Measurements from ENCODE around the gene AGAP5. TPM values are rescaled to one million over a fixed set of nuclear protein-coding genes. Genes with fewer than 3 reads are reported as not detected.
A peak's percentile ranks its signal among the peaks of the same experiment; 100 is the strongest.
"Not testable (repeated sequence)": the region's sequence is repeated elsewhere in the genome, so short reads cannot be mapped to it uniquely, and the experiment has no call there.

AGAP5 gene
- total RNA-seq, result 1.9 and 2.1 TPM in 2 replicates

DNA sequence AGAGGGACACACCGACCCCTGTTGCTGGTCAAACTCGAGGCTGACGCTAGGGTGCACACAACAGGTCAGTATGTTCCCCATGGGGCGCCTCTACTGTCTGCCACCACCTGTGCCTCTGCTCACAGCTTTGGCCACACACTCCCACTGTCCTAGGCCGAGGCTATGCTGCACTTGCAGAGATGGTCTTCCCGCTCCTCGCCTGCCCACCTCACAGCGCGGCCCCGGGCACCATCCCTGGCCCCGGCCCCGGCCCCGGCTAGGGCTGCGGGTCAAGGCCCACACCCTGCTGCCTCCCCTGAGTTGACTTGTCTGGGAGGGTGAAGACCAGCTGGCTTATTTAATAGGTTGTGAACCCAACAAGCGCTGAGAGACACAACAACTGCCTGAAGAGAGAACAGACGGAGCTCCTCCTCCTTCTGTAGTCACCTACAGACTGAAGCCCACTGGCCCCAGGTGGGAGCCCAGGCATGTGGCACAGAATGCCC is at the start of gene AGAP5:
Gene AGAP5, minus strand, starts transcription at position 435 of the 485 bp plus-strand sequence. Its CDS starts 354 bp downstream, at position 81.
- not testable (repeated sequence) for DNase-seq

DNA sequence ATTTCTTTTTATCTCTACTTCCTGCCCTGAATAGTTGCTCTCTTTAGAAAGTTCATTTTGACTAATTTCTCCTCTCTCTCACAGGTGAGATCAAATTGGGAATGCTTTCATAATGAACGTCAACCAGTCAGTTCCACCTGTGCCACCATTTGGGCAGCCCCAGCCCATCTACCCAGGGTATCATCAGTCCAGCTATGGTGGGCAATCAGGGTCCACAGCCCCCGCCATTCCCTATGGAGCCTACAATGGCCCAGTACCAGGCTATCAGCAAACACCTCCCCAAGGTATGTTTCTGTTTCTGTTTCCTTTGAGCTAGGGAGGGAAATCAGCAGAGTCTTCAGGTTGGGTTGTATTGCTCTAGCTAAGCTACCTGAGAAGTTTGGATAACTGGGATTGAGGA is 48.8 kb upstream of the AGAP5 start:
- DNase-seq, result no peak

DNA sequence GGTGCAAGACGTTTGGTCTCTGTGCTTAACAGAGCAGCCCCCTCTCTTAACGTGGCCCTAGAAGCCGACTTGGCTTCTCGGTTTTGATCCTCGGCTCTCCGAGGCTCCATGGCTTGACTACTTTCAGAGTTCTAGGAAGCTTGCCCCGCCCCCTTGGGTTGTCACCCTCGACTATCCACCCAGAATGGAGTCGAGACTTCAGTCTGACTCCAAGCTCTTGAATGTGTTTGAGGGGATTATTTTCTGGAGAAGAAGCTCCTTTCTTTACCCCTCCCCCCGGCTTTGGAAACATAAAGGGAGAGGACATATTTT is 46.7 kb upstream of the AGAP5 start:
- peak; percentile 74 for DNase-seq

DNA sequence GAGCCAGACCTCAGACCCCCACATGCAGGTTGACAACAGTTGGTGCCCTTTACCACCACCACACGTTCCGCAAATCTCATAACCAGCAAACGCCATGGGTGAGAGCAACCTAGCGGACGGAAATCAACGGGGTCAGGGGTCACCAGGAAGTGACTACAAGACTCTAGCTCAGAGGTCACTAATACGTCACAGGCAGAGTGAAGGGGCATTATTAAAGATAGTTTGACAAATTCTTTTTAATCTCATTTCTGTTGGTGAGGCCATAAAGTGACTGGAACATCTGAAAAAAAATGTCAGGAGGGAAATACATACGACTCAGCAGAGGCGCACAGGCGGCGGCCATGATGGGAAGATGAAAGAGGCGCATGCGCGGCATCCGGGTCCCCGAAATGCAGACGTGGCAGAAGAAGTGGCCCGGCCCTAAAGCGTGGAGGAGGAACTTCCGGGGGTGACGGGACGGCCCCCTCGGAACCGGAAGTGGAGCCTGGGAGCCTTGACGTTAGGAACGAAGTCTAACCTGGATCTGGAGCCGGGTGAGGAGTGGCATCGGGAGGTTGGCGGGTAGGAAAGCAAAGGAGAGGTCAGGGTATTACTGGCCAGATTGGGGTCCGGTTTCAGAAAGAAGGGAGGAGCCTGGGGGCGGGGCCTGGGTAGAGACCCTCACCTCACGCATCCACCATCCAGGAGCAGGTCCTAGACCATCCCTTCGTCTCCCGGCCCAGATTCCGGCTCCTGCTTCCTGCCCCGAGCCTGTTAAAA is 46.2 kb upstream of the AGAP5 start, which contains the start of gene SEC24C:
Gene SEC24C, plus strand, starts transcription at position 468 of the 759 bp plus-strand sequence. CDS start 2,461 bp downstream, outside the sequence.
- peak; percentile 97 for DNase-seq

DNA sequence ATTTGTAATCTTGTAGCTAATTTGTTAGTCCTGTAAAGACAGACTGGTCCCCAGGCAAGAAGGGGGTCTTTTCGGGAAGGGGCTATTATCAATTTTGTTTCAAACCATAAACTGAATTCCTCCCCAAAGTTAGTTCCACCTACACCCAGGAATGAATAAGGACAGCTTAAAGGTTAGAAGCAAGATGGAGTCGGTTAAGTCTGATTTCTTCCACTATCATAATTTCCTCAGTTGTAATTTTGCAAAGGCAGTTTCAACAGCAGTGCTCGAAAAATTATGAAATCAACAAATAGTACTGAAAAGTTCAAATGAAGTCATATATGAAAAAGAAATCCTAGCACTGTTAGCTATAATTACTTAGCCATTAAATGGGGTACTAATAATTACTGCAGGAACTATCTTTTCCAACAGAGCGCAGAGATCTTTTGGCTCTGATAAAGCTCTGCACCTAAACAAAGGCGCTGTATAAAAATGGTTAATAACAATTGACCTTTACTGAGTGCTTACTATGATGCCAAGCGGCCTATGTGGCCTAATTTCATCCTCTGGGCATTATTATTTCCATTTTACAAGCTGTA is 45.5 kb upstream of the AGAP5 start:
- no peak for DNase-seq

DNA sequence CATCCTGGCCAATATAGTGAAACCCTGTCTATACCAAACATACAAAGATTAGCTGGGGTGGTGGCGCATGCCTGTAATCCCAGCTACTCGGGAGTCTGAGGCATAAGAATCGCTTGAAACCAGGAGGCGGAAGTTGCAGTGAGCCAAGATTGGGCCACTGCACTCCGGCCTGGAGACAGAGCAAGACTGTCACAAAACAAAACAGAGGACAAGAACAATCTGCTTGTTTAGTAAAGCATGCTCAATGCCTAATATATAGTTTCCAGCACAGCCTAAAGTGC is 44.5 kb upstream of the AGAP5 start:
- no peak for DNase-seq

DNA sequence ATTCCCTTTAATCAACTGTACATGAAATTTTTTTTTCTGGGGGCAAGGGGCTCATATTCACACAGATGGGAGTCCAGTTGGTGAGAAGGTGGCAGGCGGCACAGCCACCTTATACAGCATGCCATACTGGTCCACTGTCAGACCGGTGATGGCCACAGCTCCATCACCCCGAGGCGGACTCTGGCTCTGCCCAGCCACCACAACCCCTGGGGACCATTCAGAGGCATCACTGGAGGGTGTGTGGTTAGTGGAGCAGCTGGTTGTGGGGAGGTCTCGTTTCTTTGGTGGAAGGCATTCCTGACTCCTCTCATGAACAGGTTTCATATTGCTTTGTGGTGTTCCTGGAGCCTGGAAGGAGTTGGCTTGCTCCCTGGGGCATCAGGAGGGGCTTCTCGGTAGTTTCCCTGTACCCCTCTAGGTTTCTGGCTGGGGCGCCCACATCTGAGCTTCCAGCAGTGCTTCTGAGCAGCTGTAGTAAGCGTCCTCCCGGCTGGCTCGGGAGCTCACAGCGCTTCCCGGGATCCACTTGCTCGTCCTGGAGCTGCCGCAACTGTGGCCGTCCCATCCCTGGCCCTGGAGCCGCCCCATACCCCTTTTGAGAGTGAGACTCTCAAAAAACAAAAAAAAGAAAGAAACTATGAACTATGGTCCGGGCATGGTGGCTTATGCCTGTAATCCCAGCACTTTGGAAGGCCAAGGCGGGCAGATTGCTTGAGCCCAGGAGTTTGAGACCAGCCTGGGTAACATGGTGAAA is 42.8 kb upstream of the AGAP5 start:
- DNase-seq, result not testable (repeated sequence)

DNA sequence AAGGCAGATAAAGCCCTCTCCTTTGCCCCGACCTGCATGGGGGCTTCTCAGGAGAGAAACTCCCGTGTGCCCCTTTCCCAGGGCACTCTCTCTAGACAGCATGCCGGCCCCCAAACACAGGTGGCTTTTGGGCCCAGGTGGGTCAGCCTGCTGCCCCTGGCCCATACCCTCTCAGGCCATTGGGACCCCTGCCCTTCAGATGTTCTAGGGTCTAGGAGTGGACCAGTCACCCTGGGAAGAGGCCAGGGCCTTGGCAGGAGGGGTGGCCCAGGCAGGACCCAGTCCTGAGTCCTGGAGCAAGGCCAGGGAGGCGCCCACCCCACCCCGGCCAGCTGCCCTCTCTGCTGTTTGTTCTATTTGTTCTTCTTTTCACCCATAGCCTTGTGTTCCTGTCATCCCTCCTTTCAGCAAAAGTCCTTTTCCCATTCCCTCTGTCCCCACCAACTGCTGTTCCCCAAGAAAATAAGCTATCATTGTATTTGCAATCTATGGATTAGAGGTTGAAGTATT is 36.9 kb upstream of the AGAP5 start:
- no peak for DNase-seq

DNA sequence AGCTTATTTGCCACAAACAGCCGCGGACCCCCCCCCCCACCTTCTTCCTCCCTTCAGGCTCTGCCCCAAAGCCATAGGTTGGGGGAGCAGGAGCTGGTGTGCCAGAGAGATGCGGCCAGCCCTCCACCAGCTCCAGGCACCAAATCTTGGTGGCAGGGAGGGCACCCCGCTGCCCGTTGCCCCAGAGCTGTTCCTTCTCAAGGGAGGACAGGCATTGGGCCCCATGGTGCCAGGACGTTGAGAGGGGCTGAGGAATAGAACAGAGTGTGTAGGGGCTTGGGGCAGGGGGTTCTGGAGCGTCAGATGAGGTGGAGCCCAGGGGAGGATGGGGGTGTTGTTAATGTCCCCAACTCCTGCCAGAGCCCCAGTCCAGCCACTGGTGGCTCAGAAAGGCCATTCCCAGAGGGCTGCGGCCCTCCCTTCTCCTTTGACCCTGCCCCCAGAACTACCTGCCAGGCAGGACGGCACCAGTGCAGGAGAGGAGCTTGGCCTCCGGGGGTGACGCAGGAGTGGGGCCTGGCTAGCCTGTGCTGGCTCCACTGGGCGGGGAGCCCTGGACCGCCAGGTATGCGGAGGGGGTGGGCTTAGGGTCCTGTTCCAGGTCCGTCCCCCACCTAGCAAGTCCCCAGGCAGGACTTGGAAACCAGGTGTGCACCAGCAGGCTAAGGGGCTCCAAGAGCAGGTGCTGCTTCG is 36.3 kb upstream of the AGAP5 start:
- no peak for DNase-seq

DNA sequence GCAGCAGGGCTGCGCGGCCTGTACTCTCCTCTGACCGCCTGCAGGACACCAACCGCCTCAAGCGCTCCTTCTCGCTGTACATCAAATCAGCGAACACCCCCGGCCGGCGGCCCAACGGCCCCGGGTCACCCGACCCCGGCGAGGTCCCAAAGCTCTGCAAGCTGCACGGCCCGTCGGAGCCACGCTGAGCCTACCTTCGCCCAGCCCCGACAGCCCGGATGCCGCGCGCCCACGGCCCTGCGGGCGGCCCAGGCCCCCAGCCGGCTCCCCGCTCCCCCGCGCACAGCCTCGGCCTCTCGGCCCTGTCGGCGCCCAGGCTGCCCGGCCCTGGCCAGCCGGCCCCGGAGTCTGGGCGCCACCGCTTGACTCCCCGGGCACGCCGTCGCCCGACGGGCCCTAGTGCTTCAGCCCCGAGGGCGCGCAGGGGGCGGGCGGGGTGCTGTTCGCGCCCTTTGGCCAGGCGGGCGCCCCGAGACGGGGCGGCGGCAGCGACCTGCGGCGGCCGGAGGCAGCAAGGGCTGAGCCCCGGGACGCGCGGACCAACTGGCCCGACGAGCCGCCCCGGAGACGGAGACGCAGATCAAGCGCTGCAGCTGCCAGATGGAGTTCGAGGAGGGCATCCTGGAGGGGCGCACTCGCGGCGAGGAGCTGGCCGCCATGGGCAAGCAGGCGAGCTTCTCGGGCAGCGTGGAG is 35.2 kb upstream of the AGAP5 start:
- DNase-seq, result no peak

DNA sequence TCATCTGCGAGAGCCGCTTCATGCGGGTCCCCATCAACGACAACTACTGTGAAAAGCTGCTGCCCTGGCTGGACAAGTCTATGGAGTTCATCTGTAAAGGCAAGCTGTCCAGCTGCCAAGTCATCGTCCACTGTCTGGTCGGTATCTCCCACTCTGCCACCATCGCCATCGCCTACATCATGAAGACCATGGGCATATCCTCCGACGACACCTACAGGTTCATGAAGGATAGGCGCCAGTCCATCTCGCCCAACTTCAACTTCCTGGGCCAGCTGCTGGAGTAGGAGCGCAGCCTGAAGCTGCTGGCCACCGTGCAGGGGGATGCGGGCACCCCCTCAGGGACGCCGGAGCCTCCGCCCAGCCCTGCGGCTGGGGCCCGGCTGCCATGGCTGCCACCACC is 34.5 kb upstream of the AGAP5 start:
- DNase-seq, result no peak

DNA sequence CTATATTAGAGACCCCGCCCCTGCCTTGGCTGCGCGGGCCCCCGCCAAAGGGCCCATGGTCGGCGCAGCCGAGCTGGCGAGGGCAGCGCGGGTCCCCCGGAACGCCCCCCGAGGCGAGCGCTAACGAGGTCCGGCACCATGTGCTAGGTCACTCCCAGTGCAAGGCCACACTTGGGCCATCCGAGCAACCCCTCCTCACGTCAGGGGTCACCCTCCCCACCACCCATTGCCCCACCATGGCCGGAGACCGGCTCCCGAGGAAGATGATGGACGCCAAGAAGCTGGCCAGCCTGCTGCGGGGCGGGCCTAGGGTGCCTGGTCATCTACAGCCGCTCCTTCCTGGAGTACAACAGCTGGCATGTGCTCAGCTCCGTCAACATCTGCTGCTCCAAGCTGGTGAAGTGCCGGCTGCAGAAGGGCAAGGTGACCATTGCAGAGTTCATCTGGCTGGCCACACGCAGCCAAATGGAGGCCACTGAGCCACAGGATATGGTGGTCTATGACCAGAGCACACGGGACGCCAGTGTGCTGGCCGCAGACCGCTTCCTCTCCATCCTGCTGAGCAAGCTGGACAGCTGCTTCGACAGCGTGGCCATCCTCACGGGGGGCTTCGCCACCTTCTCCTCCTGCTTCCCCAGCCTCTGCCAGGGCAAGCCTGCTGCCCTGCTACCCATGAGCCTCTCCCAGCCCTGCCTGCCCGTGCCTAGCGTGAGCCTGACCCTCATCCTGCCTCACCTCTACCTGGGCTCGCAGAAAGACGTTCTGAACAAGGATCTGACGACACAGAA is 33.9 kb upstream of the AGAP5 start:
- no peak for DNase-seq

DNA sequence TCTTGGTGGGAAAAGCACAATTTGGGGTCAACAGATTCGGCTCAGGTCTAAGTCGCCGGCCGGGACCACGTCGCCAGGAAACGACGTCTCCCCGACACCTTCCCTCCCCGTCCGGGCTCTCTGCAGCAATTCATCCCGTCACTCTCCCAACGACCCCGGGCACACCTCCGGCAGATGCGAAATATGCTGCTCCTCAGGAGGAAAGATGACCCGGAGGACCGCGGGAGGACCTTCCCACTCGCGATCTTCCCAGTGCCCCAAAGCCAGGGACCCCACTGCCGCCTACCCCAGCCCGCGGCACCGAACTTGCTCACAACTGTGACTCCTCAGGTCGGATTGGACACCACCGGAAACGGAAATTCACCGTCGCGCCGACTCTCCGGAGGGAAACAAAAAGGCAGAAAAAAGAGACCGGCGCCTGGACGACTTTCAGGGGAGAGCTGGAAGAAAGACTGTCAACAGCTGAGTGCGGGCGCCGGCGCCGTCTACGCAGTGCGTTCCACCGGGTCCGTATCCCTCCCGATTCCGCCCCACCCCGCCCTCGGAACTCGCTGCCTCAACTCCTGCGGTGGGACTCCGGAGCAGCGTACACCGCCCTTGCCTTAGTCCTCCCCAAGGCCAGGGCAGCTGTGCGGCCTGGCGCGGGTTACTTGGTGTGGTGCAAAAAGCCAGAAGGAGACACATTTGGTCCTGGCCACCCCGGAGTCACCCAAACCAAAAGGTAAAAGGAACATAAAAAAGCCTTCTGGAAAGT is 32.4 kb upstream of the AGAP5 start:
- peak; percentile 91 for DNase-seq

DNA sequence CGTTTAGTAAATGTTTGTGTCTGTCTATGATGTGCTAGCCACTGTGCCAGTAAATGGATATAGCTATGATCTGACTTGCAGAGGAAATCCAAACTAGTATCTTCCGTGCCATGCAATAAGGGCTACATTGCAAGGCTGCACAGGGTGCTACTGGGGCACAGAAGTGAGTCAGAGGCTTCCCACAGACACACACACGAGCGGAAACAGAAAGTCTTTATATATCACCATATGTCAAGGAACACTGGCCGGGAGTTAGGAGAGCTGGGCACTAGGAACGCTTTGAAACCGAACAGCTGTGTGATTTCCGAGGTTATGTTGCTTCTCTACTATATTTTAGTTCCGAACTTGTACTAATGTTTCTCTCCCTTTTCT is 31.9 kb upstream of the AGAP5 start:
- DNase-seq, result peak; percentile 58

DNA sequence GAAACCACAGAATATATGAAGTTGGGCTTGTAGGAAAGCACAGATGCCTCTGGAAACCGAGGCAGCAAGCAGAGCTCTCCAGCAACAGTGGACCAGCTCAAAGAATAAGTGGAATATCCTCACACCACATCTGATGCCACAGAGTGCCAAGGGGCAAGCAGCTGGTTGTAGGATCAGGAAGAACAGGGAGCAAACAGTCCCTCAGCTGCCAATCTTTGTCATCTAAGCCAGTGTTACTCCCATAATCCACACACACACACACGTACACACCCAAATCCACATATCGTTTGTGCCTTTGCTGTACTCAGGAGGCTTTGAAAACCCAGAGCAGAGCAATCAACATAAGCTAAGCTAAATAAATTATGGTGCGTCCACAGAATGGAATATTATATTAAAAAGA is 25.6 kb upstream of the AGAP5 start:
- DNase-seq, result no peak

DNA sequence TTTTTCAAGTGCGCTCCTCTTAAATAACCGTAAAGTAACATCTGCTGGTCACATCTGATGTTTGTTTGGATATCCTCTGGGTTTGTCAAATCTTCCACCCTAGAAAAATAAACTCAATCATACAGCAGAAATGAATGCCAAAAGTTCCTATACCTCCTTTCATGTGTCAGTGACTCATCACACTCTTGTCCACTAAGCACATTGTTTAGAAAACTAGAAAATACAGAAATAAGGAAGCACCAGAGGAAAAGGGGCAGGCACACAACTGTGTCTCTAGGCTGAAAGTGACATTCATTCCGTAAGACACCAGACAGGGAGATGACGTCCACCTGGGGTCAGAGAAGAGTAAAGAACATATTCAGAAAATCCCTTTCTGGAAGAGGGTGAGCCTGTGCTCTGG is 22.7 kb upstream of the AGAP5 start:
- peak; percentile 60 for DNase-seq

DNA sequence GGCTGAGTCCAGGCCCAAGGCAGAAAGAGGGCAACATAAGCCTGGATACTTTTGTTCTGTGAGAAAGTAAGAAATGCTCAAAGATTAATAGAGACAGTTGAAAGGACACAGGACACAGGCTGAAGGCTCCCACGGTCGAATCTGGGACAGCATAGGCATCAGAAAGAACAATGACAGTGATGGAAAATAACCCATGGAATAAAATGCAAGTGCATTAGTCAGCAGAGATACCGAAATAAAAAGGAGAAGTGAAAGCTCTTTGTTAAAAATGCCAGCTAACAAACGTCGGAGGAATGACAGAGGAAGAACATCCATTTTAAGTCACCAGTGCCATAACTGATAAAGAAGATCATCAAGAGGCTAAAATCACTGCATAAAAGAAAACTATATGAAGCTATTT is 19.6 kb upstream of the AGAP5 start:
- no peak for DNase-seq

DNA sequence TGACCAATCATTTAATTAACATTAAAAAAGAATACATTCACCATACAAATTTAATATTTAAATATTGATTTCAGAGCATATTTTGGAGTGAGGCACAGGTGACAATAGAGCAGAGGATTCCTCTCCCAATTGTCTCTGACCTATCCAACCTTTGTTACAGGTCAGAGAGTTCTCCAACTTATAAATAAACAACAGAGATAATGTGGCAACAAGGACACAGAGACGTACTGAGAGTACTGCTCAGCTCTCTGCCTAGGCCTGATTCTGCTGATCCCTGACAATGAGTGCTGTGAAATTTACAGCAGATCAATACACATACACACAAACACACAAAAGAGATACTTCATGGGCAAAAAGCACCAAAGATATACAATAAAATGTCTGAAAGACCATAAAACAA is 18.3 kb upstream of the AGAP5 start:
- DNase-seq, result no peak

DNA sequence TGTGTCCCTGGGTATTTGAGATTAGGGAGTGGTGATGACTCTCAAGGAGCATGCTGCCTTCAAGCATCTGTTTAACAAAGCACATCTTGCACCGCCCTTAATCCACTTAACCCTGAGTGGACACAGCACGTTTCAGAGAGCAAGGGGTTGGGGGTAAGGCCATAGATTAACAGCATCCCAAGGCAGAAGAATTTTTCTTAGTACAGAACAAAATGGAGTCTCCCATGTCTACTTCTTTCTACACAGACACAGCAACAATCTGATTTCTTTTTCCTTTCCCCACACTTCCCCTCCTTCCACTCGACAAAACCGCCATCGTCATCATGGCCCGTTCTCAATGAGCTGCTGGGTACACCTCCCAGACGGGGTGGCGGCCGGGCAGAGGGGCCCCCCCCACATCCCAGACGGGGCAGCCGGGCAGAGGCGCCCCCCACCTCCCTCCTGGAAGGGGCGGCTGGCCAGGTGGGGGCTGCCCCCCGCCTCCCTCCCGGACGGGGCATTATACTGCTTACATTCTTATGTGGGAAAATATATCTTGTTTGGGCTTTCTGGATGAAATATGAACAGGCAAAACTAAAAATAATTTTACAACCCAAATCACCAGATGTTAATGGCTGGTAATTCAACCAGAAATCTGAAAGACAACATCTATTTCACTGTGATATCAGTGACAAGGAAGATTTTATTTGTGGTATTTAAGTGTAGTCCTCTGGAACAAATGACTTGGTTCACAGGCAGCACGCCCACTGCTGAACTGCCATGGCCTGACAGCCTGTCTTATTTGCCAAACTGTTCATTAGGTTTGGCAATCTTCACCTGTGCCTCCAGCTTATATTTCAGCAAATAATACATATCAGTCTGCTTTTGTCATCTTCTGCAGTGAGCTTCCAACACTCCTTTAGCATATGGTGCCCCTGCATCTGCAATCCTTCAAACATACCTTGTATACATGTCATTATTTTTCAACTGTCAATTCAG is 17.6 kb upstream of the AGAP5 start:
- not testable (repeated sequence) for DNase-seq

DNA sequence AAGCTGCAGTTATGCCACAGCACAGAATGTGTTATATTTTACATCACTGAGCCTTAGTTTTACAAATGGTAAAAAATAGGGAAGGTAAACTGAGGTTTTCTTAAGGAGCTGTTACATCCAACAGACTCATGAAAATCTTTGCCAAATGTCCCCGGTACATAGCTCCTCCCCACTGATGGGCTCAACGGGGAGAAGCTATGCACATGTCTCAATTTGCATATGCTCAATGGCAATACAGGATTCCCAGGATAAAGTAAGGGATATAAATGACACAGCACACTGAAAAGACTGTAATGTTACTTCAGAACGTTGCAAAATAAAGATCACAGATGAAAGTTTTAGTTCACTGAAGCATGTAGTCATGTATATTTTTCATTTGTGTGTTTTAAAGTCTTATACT is 16.6 kb upstream of the AGAP5 start:
- not testable (repeated sequence) for DNase-seq

Measured in dermis blood vessel endothelial cell (primary cell).